ENCODE results near the gene SSUH2. TPM values are rescaled to one million over a fixed set of nuclear protein-coding genes. Genes with fewer than 3 reads are reported as not detected.

Gene SSUH2
- total and polyA plus RNA-seq, 4 donors: 0.17 to 2.1 (median 0.24) TPM

- TF ChIP-seq ATF3 (IDR thresholded peaks at IDR 0.05): no peak
- TF ChIP-seq FOXA1 (IDR thresholded peaks at IDR 0.05): no peak
- TF ChIP-seq MAX (IDR thresholded peaks at IDR 0.05): no peak
These were observed 35.7 kb downstream of the SSUH2 start (continued) for GRCh38 chr3:8608791-8609467.

- Histone ChIP-seq H3K27ac (ENCODE audit: low read depth in 1 of 2, low read length in 2 of 2) (no peak overlapping the region), H3K9me3 (ENCODE audit: control insufficient read depth in 4 of 4, low read length in 3 of 4) (no peaks in the 10 kb centered on the region), H3K9ac (ENCODE audit: low read depth in 1 of 2, low read length in 2 of 2) (no peak overlapping the region), H3K27me3 (ENCODE audit: control insufficient read depth in 4 of 4, insufficient read depth in 4 of 4, low read length in 3 of 4) (no peaks in the 10 kb centered on the region), H3K4me1 (ENCODE audit: control insufficient read depth in 4 of 4, insufficient read depth in 4 of 4, low read length in 3 of 4) (peaks cover 0 to 3% (median 0%) of the 10 kb centered on the region in 4 donors), H3K36me3 (ENCODE audit: control insufficient read depth in 4 of 4, insufficient read depth in 3 of 4, low read depth in 1 of 4, low read length in 3 of 4) (no peaks in the 10 kb centered on the region), H3K4me3 (ENCODE audit: low read depth in 1 of 3, low read length in 3 of 3) (no peak overlapping the region)
- TF ChIP-seq ZBTB33 (IDR thresholded peaks at IDR 0.05) (no peak), REST (IDR thresholded peaks at IDR 0.05) (no peak), RXRA (IDR thresholded peaks at IDR 0.05) (peak in 1 of 2 donors; percentile 50), SP1 (IDR thresholded peaks at IDR 0.05) (no peak), HNF4G (IDR thresholded peaks at IDR 0.05) (no peak), EGR1 (IDR thresholded peaks at IDR 0.05; ENCODE audit: low read depth in 2 of 2) (no peak), FOXA1 (IDR thresholded peaks at IDR 0.05) (no peak), GABPA (IDR thresholded peaks at IDR 0.05 in 1 of 2, conservative IDR thresholded peaks at IDR 0.05 in 1 of 2) (no peak), YY1 (IDR thresholded peaks at IDR 0.05) (no peak), TAF1 (conservative IDR thresholded peaks at IDR 0.05) (no peak), FOXA2 (IDR thresholded peaks at IDR 0.05) (no peak), JUND (IDR thresholded peaks at IDR 0.05) (no peak), HNF4A (conservative IDR thresholded peaks at IDR 0.05) (peak in 1 of 2 donors; percentile 12)
- 78% methylated on average over 16 of the region's 16 CpGs for WGBS
- DNase-seq (ENCODE audit: low spot score): no peak
These were observed 36.4 kb downstream of the SSUH2 start for GRCh38 chr3:8608041-8608790.
